GM19463 (cell line): Measurements from ENCODE around the gene ELF3.
"Not testable (repeated sequence)": the region's sequence is repeated elsewhere in the genome, so short reads cannot be mapped to it uniquely, and the experiment has no call there.

Experiments
- ATAC-seq: cut with Tn5 transposase; IDR thresholded peaks from one replicate; pipeline ENCODE4 v1.9.1; 2021; ENCODE audit warnings: mild to moderate bottlenecking, moderate library complexity; ENCODE audit not compliant: unreplicated experiment

ELF3 gene

GRCh38 chr1:202007805-202008489 is 2.4 kb upstream of the ELF3 start:
- ATAC-seq, result no peak

GRCh38 chr1:202009326-202010179 is 834 bp upstream of the ELF3 start:
- no peak for ATAC-seq

- ATAC-seq, result no peak
Observed at GRCh38 chr1:202011994-202012393, 1.6 kb downstream of the ELF3 start.

GRCh38 chr1:202012544-202013478 is 2.4 kb downstream of the ELF3 start:
- no peak for ATAC-seq

GRCh38 chr1:202013603-202014002 is 3.2 kb downstream of the ELF3 start:
- no peak for ATAC-seq

- ATAC-seq, result no peak
Observed at GRCh38 chr1:202014060-202014459, 3.7 kb downstream of the ELF3 start.

- ATAC-seq, result no peak
Observed at GRCh38 chr1:202014915-202015661, 4.7 kb downstream of the ELF3 start.

GRCh38 chr1:202015662-202015937 is 5.2 kb downstream of the ELF3 start:
- ATAC-seq, result no peak

- no peak for ATAC-seq
Observed at GRCh38 chr1:202016022-202016810, 5.8 kb downstream of the ELF3 start.

GRCh38 chr1:202016811-202017748 is 6.7 kb downstream of the ELF3 start:
- no peak for ATAC-seq

GRCh38 chr1:202017749-202018467 is 7.5 kb downstream of the ELF3 start:
- ATAC-seq, result no peak

GRCh38 chr1:202018468-202019234 is 8.3 kb downstream of the ELF3 start:
- ATAC-seq, result no peak

- ATAC-seq, result not testable (repeated sequence)
Observed at GRCh38 chr1:202019235-202019558, 8.8 kb downstream of the ELF3 start.

GRCh38 chr1:202023001-202023433 is 12.6 kb downstream of the ELF3 start:
- ATAC-seq, result no peak

GRCh38 chr1:202029171-202029665 is 18.8 kb downstream of the ELF3 start:
- ATAC-seq, result no peak

- no peak for ATAC-seq
Observed at GRCh38 chr1:202029727-202030126, 19.3 kb downstream of the ELF3 start.

GRCh38 chr1:202031796-202032195 is 21.4 kb downstream of the ELF3 start:
- ATAC-seq, result no peak
